A549 treated with AZD9567 at 1 μM for 4 hours (cell line): ENCODE measurements around the gene PRTFDC1. TPM values are rescaled to one million over a fixed set of nuclear protein-coding genes. Genes with fewer than 3 reads are reported as not detected.

ENCODE experiments used
- total RNA-seq: library from RNA; stranded (reverse); fragments of 200-300 nt; extraction: Qiagen RNA extraction; gene quantifications from 5 replicates; pipeline ENCODE4 v1.2.3, GENCODE V29; 2022; ENCODE audit not compliant: insufficient read depth

The PRTFDC1 gene, protein sequence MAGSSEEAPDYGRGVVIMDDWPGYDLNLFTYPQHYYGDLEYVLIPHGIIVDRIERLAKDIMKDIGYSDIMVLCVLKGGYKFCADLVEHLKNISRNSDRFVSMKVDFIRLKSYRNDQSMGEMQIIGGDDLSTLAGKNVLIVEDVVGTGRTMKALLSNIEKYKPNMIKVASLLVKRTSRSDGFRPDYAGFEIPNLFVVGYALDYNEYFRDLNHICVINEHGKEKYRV
- 10.7 to 16.4 TPM (median 16.2 TPM) in 5 replicates for total RNA-seq

DNA sequence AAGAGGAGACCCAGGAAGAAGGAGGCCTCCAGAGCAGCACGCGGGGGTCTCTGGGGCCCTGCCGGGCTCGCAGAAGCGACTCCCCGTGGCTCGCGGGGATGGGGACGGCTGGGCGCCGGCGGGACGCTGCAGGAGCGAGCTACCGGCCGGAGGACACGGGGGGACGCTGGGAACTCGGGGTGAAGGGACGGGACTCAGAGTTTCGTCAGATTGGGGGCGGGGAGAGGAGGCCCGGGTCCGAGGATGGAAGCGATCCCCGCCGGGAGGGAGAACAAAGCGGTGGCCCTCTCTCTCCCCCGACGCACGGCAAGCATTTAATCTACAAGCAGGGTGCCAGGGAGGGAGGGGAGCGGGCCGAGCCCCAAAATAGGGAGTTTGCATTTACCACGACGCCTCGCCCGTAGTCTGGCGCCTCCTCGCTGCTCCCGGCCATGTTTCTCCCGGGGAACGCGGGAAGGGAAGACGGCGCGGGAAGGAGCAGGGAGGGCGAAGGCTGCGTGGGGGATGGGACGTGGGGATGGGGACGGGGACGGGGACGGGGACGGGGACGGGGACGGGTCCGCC, at the start of gene PRTFDC1:
Gene PRTFDC1, minus strand, starts transcription at position 464 of the 564 bp plus-strand sequence. Its CDS starts 31 bp downstream, at position 433.

Other genes starting within 250 kb of the PRTFDC1 start
- 36.7 to 52.4 TPM (median 41.8 TPM) in 5 replicates for gene ARHGAP21, start 228.7 kb downstream of the PRTFDC1 start, total RNA-seq
- gene ENKUR, start 63.6 kb upstream of the PRTFDC1 start, total RNA-seq = 0.26 to 0.39 TPM (median 0.30 TPM) in 4 of 5 replicates, not detected in the other
- 3.6 to 4.5 TPM (median 4.1 TPM) in 5 replicates for gene THNSL1, start 64.0 kb upstream of the PRTFDC1 start, total RNA-seq
- 0.03 to 0.17 TPM (median 0.05 TPM) in 4 of 5 replicates, not detected in the other for gene GPR158, start 222.4 kb upstream of the PRTFDC1 start, total RNA-seq